Nephron (organoid): ENCODE data around the gene SLC9C2.
"Not testable (repeated sequence)": the region's sequence is repeated elsewhere in the genome, so short reads cannot be mapped to it uniquely, and the experiment has no call there.

Source experiments
- H3K27ac Mint-ChIP-seq, 3 experiments: 2 replicates each; pipeline ENCODE4 v1.8.0; 2020; ENCODE audit warnings: mixed read lengths in 3 of 3, mild to moderate bottlenecking in 2 of 3, moderate library complexity in 1 of 3
- H3K27me3 Mint-ChIP-seq: 2 replicates; pipeline ENCODE4 v1.8.0; 2021; ENCODE audit warnings: low read depth, mild to moderate bottlenecking, moderate library complexity, mixed read lengths
- H3K36me3 Mint-ChIP-seq: 2 replicates; pipeline ENCODE4 v1.8.0; 2020; ENCODE audit warnings: low read depth, mixed read lengths
- H3K4me1 Mint-ChIP-seq: 2 replicates; pipeline ENCODE4 v1.8.0; 2020; ENCODE audit warnings: mixed read lengths
- H3K4me3 Mint-ChIP-seq, 3 experiments: 2 replicates each; pipeline ENCODE4 v1.8.0; 2020; ENCODE audit warnings: mild to moderate bottlenecking in 3 of 3, mixed read lengths in 3 of 3, moderate library complexity in 2 of 3
- H3K9me3 Mint-ChIP-seq: 2 replicates; pipeline ENCODE4 v1.8.0; 2020; ENCODE audit warnings: mixed read lengths
- TF ChIP-seq, protein P1 (sequence below), 3 experiments: fragments of 200-600 bp; sonication (generic); IDR thresholded peaks; one replicate each; pipeline ENCODE4 v1.5.0; 2021; ENCODE audit warnings: antibody characterized with exemption in 3 of 3; ENCODE audit not compliant: unreplicated experiment in 3 of 3

SLC9C2 gene, protein sequence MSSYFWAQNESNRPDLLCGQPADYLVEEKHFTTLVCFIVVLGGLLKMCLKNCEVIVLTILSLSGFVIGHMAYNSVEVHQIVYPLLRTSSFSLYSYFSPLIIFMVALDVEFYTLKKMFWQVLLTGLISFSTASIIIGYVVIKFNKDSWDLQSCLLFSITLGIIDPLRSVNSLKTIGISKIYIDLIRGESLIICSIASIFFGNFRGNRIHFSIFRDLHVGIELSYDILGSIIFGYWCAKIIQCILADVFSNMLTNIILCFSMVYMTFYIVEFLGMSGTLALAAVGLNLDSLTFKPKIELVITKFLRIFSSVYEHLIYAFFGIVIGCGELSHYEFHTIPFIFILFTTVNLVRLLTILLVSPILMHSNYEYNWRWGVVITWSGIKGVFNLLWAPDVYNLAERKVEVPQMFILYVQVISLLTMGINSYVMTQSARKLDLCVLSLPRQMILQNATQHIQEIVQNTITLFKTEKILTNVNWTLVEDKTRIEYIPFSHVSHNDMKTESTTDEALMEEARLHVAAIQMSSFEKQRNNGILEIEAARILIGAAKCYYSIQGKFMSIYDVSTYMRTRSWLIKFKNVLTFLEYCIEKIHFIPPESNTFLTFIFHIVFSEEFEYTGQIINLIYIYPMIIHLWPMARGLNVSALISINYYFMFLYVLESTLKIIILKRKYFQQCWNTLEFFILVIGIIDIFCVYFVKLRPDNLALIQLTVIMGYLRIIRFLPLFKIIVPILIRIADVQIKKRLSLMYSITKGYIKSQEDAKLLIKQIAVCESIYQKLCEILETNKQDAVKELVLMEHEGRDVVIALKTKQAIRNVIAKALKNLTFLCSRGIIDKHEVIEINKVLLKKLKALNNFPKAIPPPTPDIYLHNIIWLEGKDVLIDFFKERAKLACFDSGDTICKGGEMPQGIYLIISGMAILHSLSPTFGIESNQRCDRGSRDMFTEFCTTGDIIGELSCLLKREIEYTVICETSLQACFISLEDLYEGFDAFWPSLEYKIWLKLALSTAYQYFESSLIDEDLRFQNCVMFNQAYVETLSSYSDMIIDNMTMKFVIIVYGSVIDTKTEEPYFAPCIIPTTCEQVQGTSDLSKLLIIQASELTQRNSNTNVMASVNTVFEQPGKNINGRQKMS

DNA sequence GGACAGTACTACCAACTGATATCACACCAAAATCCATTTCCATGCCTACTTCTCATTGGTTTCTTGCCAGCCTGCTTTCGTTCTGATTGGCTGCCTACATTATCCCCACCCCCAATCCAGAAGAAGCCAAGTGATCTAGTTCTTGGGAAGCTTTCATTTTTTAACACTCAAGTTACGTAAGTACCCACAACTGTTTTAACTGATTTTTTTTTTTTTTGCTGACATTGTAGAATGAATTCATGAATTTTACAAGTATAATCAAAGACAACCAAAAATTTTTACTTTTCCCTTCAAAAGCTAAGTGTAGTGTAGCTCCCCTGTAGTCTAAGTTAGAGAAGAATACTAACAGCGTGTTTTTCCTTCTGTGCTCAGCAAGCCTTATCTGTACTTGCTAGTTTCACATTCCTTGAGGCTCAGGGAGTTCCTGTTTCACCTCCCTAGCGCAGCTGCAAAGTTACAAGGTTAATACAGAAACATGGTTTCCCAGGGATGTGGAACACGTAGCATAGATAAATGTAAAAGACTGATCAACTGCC is at the start of gene SLC9C2:
Gene SLC9C2, minus strand, starts transcription at position 17 of the 536 bp plus-strand sequence. CDS start 1,296 bp downstream, outside the sequence.
- TF ChIP-seq, protein P1, sequence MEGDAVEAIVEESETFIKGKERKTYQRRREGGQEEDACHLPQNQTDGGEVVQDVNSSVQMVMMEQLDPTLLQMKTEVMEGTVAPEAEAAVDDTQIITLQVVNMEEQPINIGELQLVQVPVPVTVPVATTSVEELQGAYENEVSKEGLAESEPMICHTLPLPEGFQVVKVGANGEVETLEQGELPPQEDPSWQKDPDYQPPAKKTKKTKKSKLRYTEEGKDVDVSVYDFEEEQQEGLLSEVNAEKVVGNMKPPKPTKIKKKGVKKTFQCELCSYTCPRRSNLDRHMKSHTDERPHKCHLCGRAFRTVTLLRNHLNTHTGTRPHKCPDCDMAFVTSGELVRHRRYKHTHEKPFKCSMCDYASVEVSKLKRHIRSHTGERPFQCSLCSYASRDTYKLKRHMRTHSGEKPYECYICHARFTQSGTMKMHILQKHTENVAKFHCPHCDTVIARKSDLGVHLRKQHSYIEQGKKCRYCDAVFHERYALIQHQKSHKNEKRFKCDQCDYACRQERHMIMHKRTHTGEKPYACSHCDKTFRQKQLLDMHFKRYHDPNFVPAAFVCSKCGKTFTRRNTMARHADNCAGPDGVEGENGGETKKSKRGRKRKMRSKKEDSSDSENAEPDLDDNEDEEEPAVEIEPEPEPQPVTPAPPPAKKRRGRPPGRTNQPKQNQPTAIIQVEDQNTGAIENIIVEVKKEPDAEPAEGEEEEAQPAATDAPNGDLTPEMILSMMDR (IDR thresholded peaks at IDR 0.05; ENCODE audit: unreplicated experiment in 3 of 3) = no peak
- Mint-ChIP-seq H3K36me3 (no peaks in the 10 kb centered on the region), H3K9me3 (peaks cover 2% of the 10 kb centered on the region), H3K27ac (peak within 1 kb of the TSS; percentile 41 to 81 (median 50)), H3K4me1 (no peaks in the 10 kb centered on the region), H3K27me3 (no peaks in the 10 kb centered on the region), H3K4me3 (peak within 1 kb of the TSS in 2 of 3 experiments; percentile 21 to 24)

DNA sequence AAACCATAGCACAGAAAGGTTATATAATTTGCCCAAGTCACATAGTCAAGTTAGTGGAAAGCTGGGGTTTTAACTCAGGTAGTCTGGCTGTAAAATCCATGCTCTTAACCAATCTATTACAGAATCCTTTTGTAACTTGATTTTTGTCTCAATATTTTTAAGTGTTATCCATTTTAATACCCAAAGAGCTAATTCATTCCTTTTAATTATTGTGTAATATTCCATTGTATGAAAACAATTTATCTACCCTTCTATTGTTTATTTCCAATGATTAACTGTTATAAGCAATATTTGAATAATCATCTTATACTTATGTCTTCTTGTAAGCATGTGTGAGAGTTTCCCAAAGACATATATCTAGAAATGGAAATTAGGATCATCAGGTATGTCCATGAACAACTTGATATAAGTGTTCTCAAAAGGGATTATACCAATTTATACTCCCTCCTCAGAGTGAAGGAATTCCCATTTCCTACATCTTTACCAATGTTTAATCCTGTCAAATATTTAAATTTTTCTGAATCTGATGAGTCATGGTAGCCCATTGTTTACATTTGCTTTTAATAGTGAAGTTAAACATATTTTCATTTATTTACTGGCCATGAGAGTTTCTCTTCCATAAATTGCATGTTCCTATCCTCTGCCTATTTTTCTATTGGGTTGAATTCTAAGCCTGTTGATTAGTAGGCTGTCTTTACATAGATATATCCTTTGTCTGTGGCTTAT is 46.2 kb upstream of the SLC9C2 start:
- TF ChIP-seq, protein P1 (IDR thresholded peaks at IDR 0.05; ENCODE audit: unreplicated experiment in 3 of 3) = no peak
- peaks cover 3% of the 10 kb centered on the region for H3K36me3 Mint-ChIP-seq
- no peak overlapping the region for H3K4me3 Mint-ChIP-seq
- H3K27ac Mint-ChIP-seq = no peak overlapping the region
- H3K9me3 Mint-ChIP-seq = peaks cover 9% of the 10 kb centered on the region
- no peaks in the 10 kb centered on the region for H3K27me3 Mint-ChIP-seq
- H3K4me1 Mint-ChIP-seq = no peaks in the 10 kb centered on the region

DNA sequence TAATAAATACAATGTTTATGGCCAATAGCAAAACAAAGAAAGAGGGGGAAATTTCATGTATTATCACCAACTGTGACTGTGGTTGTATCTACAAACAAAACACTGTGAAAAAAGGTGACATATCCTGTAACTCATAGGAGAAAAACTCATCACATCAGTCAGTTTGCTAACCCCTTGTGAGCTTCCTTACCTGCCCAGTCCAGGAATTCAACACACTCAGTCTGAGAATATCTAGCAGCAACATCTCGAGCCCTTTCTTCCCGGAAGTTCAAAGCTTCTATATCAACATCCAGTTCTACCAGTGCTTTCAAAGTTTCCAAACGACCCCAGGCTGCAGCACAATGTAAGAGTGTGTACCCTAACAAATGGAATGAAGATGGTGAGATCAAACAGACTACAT is 43.8 kb upstream of the SLC9C2 start:
- no peaks in the 10 kb centered on the region for H3K4me1 Mint-ChIP-seq
- TF ChIP-seq, protein P1 (IDR thresholded peaks at IDR 0.05; ENCODE audit: unreplicated experiment in 3 of 3) = no peak
- H3K4me3 Mint-ChIP-seq = no peak overlapping the region
- H3K36me3 Mint-ChIP-seq = no peaks in the 10 kb centered on the region
- H3K27ac Mint-ChIP-seq = no peak overlapping the region
- no peaks in the 10 kb centered on the region for H3K27me3 Mint-ChIP-seq
- H3K9me3 Mint-ChIP-seq = peaks cover 2% of the 10 kb centered on the region

DNA sequence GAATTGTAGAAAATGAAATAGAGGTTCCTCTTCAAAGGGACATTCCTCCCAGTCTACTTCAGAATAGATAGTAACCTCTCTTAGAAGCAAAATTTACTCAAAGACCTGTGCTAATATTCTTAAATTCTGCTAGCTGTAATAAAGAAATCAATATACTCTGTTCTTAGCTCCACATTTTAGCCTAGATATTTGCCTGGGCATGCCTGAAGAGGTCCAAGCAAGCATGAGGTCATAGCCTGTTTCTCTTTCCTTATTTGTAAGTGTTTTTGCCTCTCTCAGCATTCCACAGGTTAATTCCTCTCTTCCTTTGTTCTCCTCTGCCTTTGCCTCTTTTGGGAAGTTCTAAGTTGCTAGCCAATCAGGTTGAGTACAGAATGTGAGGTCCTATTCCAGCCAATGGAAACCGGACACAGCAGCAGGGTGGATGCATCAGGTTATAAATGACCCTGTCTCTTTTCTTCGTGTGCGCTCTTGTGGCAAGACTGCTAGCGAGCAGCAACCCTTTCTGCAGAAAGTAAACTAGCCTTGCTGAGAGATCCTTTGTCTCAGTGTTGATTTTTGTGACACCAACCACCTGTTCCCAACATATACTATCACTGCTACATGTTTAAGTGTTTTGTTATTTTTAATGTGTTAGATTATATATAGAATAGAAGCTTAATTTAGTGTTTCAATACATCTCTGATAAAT is 39.7 kb upstream of the SLC9C2 start:
- not testable (repeated sequence) for H3K4me1 Mint-ChIP-seq, H3K36me3 Mint-ChIP-seq, H3K9me3 Mint-ChIP-seq, H3K27me3 Mint-ChIP-seq
- Mint-ChIP-seq H3K27ac (peak overlapping the region in 2 of 3 experiments; percentile 71 to 72), H3K4me3 (peak overlapping the region in 2 of 3 experiments; percentile 55 to 56)

DNA sequence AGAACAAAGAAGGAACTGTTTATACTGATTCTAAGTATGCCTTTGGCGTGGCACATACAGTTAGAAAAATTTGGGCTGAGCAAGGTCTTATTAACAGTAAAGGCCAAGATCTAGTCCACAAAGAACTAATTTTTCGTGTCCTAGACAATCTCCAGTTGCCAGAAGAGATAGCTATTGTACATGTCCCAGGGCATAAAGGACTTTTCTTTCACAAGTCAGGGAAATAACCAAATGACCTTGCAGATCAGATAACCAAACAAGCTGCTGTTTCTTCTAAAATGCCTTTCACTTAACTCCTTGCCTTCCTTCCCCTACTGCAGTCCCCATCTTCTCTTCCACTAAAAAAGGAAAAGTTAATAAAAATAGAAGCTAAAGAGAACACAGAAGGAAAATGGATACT is 36.2 kb upstream of the SLC9C2 start:
- H3K27me3 Mint-ChIP-seq = peaks cover 4% of the 10 kb centered on the region
- no peaks in the 10 kb centered on the region for H3K4me1 Mint-ChIP-seq
- peak overlapping the region; percentile 83 to 89 (median 86) for H3K4me3 Mint-ChIP-seq
- no peaks in the 10 kb centered on the region for H3K9me3 Mint-ChIP-seq
- H3K36me3 Mint-ChIP-seq = peaks cover 3% of the 10 kb centered on the region
- TF ChIP-seq, protein P1 (IDR thresholded peaks at IDR 0.05; ENCODE audit: unreplicated experiment in 3 of 3) = no peak
- peak overlapping the region; percentile 66 to 92 (median 89) for H3K27ac Mint-ChIP-seq
